ENCODE results near the gene RB1. TPM values are rescaled to one million over a fixed set of nuclear protein-coding genes. Genes with fewer than 3 reads are reported as not detected.

RB1 gene
- total and polyA plus RNA-seq, 12 donors = 10.4 to 78.0 (median 45.7) TPM

GRCh38 chr13:48263196-48263595 is 40.4 kb upstream of the RB1 start:
- Histone ChIP-seq H3K27me3 (no peaks in the 10 kb centered on the region), H3K36me3 (replicated peaks in 1 of 2) (peaks cover 0 to 57% of the 10 kb centered on the region in 2 donors), H3K4me3 (no peak overlapping the region), H3K27ac (no peak overlapping the region), H3K4me1 (replicated peaks in 1 of 2) (peaks cover 0 to 7% of the 10 kb centered on the region in 2 donors), H3K9me3 (replicated peaks in 1 of 3) (no peaks in the 10 kb centered on the region)
- TF ChIP-seq POLR2A (IDR thresholded peaks at IDR 0.05) = no peak
- no peak for TF ChIP-seq CTCF (IDR thresholded peaks at IDR 0.05)
- intact Hi-C loops (cut with DNase I) = no loop called here
- DNase-seq = no peak
- WGBS, 4 donors = 88 to 100% (median 96%) methylated on average over 1 of the region's 1 CpG

GRCh38 chr13:48264058-48264457 is 39.5 kb upstream of the RB1 start:
- Histone ChIP-seq H3K9me3 (replicated peaks in 1 of 3) (no peaks in the 10 kb centered on the region), H3K27ac (no peak overlapping the region), H3K36me3 (replicated peaks in 1 of 2) (peaks cover 0 to 48% of the 10 kb centered on the region in 2 donors), H3K4me3 (no peak overlapping the region), H3K4me1 (replicated peaks in 1 of 2) (peaks cover 0 to 4% of the 10 kb centered on the region in 2 donors), H3K27me3 (no peaks in the 10 kb centered on the region)
- intact Hi-C loops (cut with DNase I) = no loop called here
- TF ChIP-seq POLR2A (IDR thresholded peaks at IDR 0.05) (no peak), CTCF (IDR thresholded peaks at IDR 0.05) (no peak)
- WGBS, 4 donors = 87 to 91% (median 90%) methylated on average over 2 of the region's 2 CpGs
- DNase-seq = no peak

- DNase-seq = no peak
- WGBS, 4 donors = 78 to 88% (median 85%) methylated on average over 8 of the region's 8 CpGs
- intact Hi-C loops (cut with DNase I) = no loop called here
- no peaks in the 10 kb centered on the region for H3K4me1 ChIP-seq (replicated peaks in 1 of 2)
- TF ChIP-seq POLR2A (IDR thresholded peaks at IDR 0.05) = no peak
- no peak for TF ChIP-seq CTCF (IDR thresholded peaks at IDR 0.05)
- H3K4me3 ChIP-seq = no peak overlapping the region
- H3K27ac ChIP-seq = no peak overlapping the region
- H3K27me3 ChIP-seq = no peaks in the 10 kb centered on the region
- peaks cover 0 to 35% of the 10 kb centered on the region in 2 donors for H3K36me3 ChIP-seq (replicated peaks in 1 of 2)
- H3K9me3 ChIP-seq (replicated peaks in 1 of 3) = no peaks in the 10 kb centered on the region
Observed at GRCh38 chr13:48265217-48265815, 38.2 kb upstream of the RB1 start.

- H3K4me1 ChIP-seq (replicated peaks in 1 of 2) = no peaks in the 10 kb centered on the region
- H3K27ac ChIP-seq = no peak overlapping the region
- no peak overlapping the region for H3K4me3 ChIP-seq
- H3K9me3 ChIP-seq (replicated peaks in 1 of 3) = no peaks in the 10 kb centered on the region
- DNase-seq = no peak
- intact Hi-C loops (cut with DNase I) = no loop called here
- H3K36me3 ChIP-seq (replicated peaks in 1 of 2) = peaks cover 0 to 27% of the 10 kb centered on the region in 2 donors
- no peak for TF ChIP-seq POLR2A (IDR thresholded peaks at IDR 0.05)
- no peak for TF ChIP-seq CTCF (IDR thresholded peaks at IDR 0.05)
- H3K27me3 ChIP-seq = no peaks in the 10 kb centered on the region
Observed at GRCh38 chr13:48266150-48266549, 37.4 kb upstream of the RB1 start.
